Tibial artery (tissue), 4 donors: ENCODE measurements around the gene EML6.

ENCODE experiments used
- DNase-seq, 2 donors: peaks; one replicate each; pipeline ENCODE4 v3.0.0-alpha.2; 2019
- H3K27ac ChIP-seq, 2 donors: fragments of 200-600 bp; sonication (generic) in 1 of 2; 1 replicate in 1 of 2; 2 replicates in 1 of 2; pipeline ENCODE4 v1.5.1; 2018 to 2019; ENCODE audit warnings: mild to moderate bottlenecking in 1 of 2
- H3K27me3 ChIP-seq, 2 donors: fragments of 200-600 bp; sonication (generic) in 1 of 2; one replicate each; pipeline versions ENCODE4 v1.5.1 to v1.6.0; 2016 to 2019
- H3K36me3 ChIP-seq, 3 donors: fragments of 200-600 bp; sonication (generic) in 2 of 3; one replicate each; pipeline ENCODE4 v1.5.1; 2016 to 2019; ENCODE audit warnings: mild to moderate bottlenecking in 2 of 3
- H3K4me1 ChIP-seq, 4 donors: fragments of 200-600 bp; sonication (generic) in 2 of 4; 1 replicate in 3 of 4; 2 replicates in 1 of 4; pipeline ENCODE4 v1.5.1; 2016 to 2019
- H3K4me3 ChIP-seq, 2 donors: fragments of 200-600 bp; sonication (generic) in 1 of 2; 1 replicate in 1 of 2; 2 replicates in 1 of 2; pipeline ENCODE4 v1.5.1; 2018 to 2019; ENCODE audit warnings: mild to moderate bottlenecking in 2 of 2
- H3K9me3 ChIP-seq, 3 donors: fragments of 200-600 bp; sonication (generic) in 1 of 3; one replicate each; pipeline ENCODE4 v1.5.1; 2016 to 2019
- CTCF ChIP-seq, 2 experiments: fragments of 200-600 bp in 1 of 2; fragments of 450-650 bp in 1 of 2; IDR thresholded peaks; one replicate each; pipeline ENCODE4 v1.5.1; 2017 to 2019; ENCODE audit warnings: antibody characterized with exemption in 2 of 2, mild to moderate bottlenecking in 1 of 2, moderate library complexity in 1 of 2
- intact Hi-C: fragments of 100-400 bp; cut with DNase I; formaldehyde crosslinking; loops from one replicate; pipeline ENCODE4 v1.15.0; 2023; ENCODE audit warnings: low total_unique reads

The EML6 gene

GRCh38 chr2:54716375-54716774 is 7.1 kb upstream of the EML6 start:
- Histone ChIP-seq H3K36me3 (no peaks in the 10 kb centered on the region), H3K27me3 (no peaks in the 10 kb centered on the region), H3K9me3 (no peaks in the 10 kb centered on the region), H3K4me3 (no peak overlapping the region), H3K4me1 (no peaks in the 10 kb centered on the region), H3K27ac (no peak overlapping the region)
- intact Hi-C loops: no loop called here
- no peak for DNase-seq
- no peak for TF ChIP-seq CTCF (IDR thresholded peaks at IDR 0.05)

GRCh38 chr2:54720563-54720962 is 2.9 kb upstream of the EML6 start:
- Histone ChIP-seq H3K4me1 (peaks cover 0 to 18% (median 9%) of the 10 kb centered on the region in 4 donors), H3K36me3 (no peaks in the 10 kb centered on the region), H3K27me3 (no peaks in the 10 kb centered on the region), H3K9me3 (no peaks in the 10 kb centered on the region), H3K4me3 (no peak overlapping the region), H3K27ac (no peak overlapping the region)
- intact Hi-C loops: loop anchor here (10.0 kb wide), 2 partner anchors 454 to 606 kb away; partner anchors contain the start of gene ACYP2
- no peak for TF ChIP-seq CTCF (IDR thresholded peaks at IDR 0.05)
- no peak for DNase-seq

- intact Hi-C loops: loop anchor here (10.0 kb wide), 2 partner anchors 452 to 608 kb away; partner anchors contain the start of gene ACYP2
- no peaks in the 10 kb centered on the region for H3K9me3 ChIP-seq
- peaks cover 0 to 18% (median 9%) of the 10 kb centered on the region in 4 donors for H3K4me1 ChIP-seq
- no peaks in the 10 kb centered on the region for H3K27me3 ChIP-seq
- H3K27ac ChIP-seq: peak overlapping the region; percentile 70 to 83
- DNase-seq: no peak
- TF ChIP-seq CTCF (IDR thresholded peaks at IDR 0.05): no peak
- peak overlapping the region; percentile 82 to 92 for H3K4me3 ChIP-seq
- no peaks in the 10 kb centered on the region for H3K36me3 ChIP-seq
These were observed 821 bp upstream of the EML6 start for GRCh38 chr2:54722641-54723040.

GRCh38 chr2:54723996-54724559 is 616 bp downstream of the EML6 start:
- no peaks in the 10 kb centered on the region for H3K9me3 ChIP-seq
- intact Hi-C loops: loop anchor here (10.0 kb wide), 2 partner anchors 451 to 609 kb away; partner anchors contain the start of gene ACYP2
- H3K27ac ChIP-seq: peak overlapping the region; percentile 70 to 83
- no peak for DNase-seq
- no peaks in the 10 kb centered on the region for H3K27me3 ChIP-seq
- no peak for TF ChIP-seq CTCF (IDR thresholded peaks at IDR 0.05)
- H3K36me3 ChIP-seq: no peaks in the 10 kb centered on the region
- peak overlapping the region; percentile 82 to 92 for H3K4me3 ChIP-seq
- peaks cover 0 to 18% (median 9%) of the 10 kb centered on the region in 4 donors for H3K4me1 ChIP-seq

- peak in 1 of 2 donors; percentile 68 for DNase-seq
- intact Hi-C loops: loop anchor here (10.0 kb wide), 2 partner anchors 450 to 610 kb away; partner anchors contain the start of gene ACYP2
- H3K27me3 ChIP-seq: no peaks in the 10 kb centered on the region
- H3K4me1 ChIP-seq: peaks cover 0 to 18% (median 9%) of the 10 kb centered on the region in 4 donors
- H3K27ac ChIP-seq: peak overlapping the region; percentile 70 to 83
- H3K9me3 ChIP-seq: no peaks in the 10 kb centered on the region
- peak overlapping the region; percentile 82 to 92 for H3K4me3 ChIP-seq
- no peak for TF ChIP-seq CTCF (IDR thresholded peaks at IDR 0.05)
- H3K36me3 ChIP-seq: no peaks in the 10 kb centered on the region
These were observed 1.3 kb downstream of the EML6 start for GRCh38 chr2:54724560-54725342.
